GM18526 (cell line): ENCODE data around the gene ZBED5.

ENCODE experiments used
- POLR2A ChIP-seq: IDR thresholded peaks from 3 replicates; pipeline ENCODE4 v1.6.1; 2011; ENCODE audit not compliant: insufficient read length; ENCODE audit errors: extremely low read depth

The ZBED5 gene

GRCh38 chr11:10856689-10857458 is 979 bp downstream of the ZBED5 start:
- no peak for TF ChIP-seq POLR2A

GRCh38 chr11:10855295-10855694 is 2.6 kb downstream of the ZBED5 start:
- TF ChIP-seq POLR2A, result no peak

- no peak for TF ChIP-seq POLR2A
Measured at GRCh38 chr11:10847960-10848860, 9.6 kb downstream of the ZBED5 start.

- TF ChIP-seq POLR2A, result no peak
Measured at GRCh38 chr11:10846660-10847059, 11.2 kb downstream of the ZBED5 start.

GRCh38 chr11:10845589-10845988 is 12.3 kb downstream of the ZBED5 start:
- TF ChIP-seq POLR2A, result no peak

- TF ChIP-seq POLR2A, result no peak
Measured at GRCh38 chr11:10844796-10845195, 13.1 kb downstream of the ZBED5 start.

- TF ChIP-seq POLR2A, result no peak
Measured at GRCh38 chr11:10844356-10844755, 13.5 kb downstream of the ZBED5 start.

- TF ChIP-seq POLR2A, result no peak
Measured at GRCh38 chr11:10838881-10839280, 19.0 kb downstream of the ZBED5 start.

GRCh38 chr11:10838083-10838482 is 19.8 kb downstream of the ZBED5 start:
- TF ChIP-seq POLR2A, result no peak

- TF ChIP-seq POLR2A, result no peak
Measured at GRCh38 chr11:10829139-10829538, 28.7 kb downstream of the ZBED5 start.

GRCh38 chr11:10828402-10828801 is 29.5 kb downstream of the ZBED5 start:
- TF ChIP-seq POLR2A, result no peak

GRCh38 chr11:10824888-10825287 is 33.0 kb downstream of the ZBED5 start:
- TF ChIP-seq POLR2A, result no peak

GRCh38 chr11:10823152-10823579 is 34.7 kb downstream of the ZBED5 start:
- TF ChIP-seq POLR2A, result no peak

- TF ChIP-seq POLR2A, result no peak
Measured at GRCh38 chr11:10818594-10818993, 39.3 kb downstream of the ZBED5 start.

GRCh38 chr11:10813945-10814344 is 43.9 kb downstream of the ZBED5 start:
- no peak for TF ChIP-seq POLR2A
